WTC11 (cell line): ENCODE results near the gene BEND5.

Source experiments
- ATF2 ChIP-seq: sonication (generic); formaldehyde crosslinking; IDR thresholded peaks from 2 replicates; pipeline ENCODE4 v1.8.1; 2022; ENCODE audit warnings: low read depth, missing genetic modification reagents, borderline replicate concordance
- TF ChIP-seq, protein P1 (sequence below): fragments of 200-600 bp; IDR thresholded peaks from 2 replicates; pipeline ENCODE4 v1.8.0; 2022; ENCODE audit warnings: antibody characterized with exemption

DNA sequence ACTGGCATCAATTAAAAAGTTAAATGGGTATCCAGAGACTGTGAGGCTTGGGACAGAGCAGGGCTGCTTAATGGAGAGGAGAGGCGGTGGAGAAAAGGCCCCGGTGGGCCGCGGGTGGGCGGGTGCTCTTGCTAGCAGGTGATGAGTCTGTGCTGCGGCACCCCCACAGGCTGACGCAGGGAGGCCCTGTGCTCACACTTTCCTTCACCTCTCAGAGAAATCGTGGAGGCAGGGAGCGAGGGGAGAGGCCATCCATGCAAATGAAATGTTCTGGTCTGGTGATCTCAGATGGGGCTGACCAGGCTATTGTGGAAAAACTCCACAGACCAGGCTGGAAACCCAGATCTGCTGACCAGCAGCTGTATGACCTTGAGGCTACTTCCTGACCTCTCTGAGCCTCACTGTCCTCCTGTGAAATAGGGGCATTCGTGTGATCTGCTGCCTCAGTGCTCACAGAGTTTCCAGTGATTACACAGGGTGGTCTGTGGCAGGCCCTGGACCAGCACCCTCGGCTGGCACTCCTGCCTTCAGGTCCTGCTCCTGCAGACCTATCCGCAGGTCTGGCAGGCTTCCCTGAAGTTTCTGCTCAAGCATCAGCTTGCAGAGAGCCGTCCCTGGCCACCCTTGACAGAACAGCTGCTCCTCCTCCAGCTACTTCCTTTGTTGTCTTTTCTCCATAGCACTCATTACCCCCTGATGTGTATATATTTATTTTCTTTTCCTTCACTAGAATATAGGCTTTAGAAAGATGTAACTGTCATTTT is 89.2 kb downstream of the BEND5 start:
- TF ChIP-seq, protein P1, sequence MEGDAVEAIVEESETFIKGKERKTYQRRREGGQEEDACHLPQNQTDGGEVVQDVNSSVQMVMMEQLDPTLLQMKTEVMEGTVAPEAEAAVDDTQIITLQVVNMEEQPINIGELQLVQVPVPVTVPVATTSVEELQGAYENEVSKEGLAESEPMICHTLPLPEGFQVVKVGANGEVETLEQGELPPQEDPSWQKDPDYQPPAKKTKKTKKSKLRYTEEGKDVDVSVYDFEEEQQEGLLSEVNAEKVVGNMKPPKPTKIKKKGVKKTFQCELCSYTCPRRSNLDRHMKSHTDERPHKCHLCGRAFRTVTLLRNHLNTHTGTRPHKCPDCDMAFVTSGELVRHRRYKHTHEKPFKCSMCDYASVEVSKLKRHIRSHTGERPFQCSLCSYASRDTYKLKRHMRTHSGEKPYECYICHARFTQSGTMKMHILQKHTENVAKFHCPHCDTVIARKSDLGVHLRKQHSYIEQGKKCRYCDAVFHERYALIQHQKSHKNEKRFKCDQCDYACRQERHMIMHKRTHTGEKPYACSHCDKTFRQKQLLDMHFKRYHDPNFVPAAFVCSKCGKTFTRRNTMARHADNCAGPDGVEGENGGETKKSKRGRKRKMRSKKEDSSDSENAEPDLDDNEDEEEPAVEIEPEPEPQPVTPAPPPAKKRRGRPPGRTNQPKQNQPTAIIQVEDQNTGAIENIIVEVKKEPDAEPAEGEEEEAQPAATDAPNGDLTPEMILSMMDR: no peak
- no peak for TF ChIP-seq ATF2 (CRISPR knock-in tag)
